ENCODE measurements around the gene SFXN3.

- TF ChIP-seq CTCF (IDR thresholded peaks at IDR 0.05) (no peak), POLR2A (IDR thresholded peaks at IDR 0.05) (no peak)
Observed at GRCh38 chr10:101032637-101033224, 1.7 kb downstream of the SFXN3 start.

Measured in lower leg skin (tissue), 3 donors.